DOHH2 (cell line): ENCODE results near the gene ANK2.

Experiments used
- H3F3A ChIP-seq: fragments of 200-600 bp; sonication (generic), shearing (Covaris generic); 2 replicates; pipeline ENCODE4 v1.6.0; 2016; ENCODE audit warnings: antibody characterized with exemption, mild to moderate bottlenecking; ENCODE audit not compliant: control insufficient read depth, insufficient read depth
- H3K27ac ChIP-seq: fragments of 200-600 bp; sonication (generic); 2 replicates; pipeline ENCODE4 v1.5.1; 2014; ENCODE audit warnings: low read depth, mild to moderate bottlenecking, low read length, moderate library complexity
- H3K27me3 ChIP-seq: fragments of 200-600 bp; sonication (generic); 2 replicates; pipeline ENCODE4 v1.6.1; 2014; ENCODE audit warnings: mild to moderate bottlenecking, low read length, mixed read lengths; ENCODE audit not compliant: control insufficient read depth
- H3K36me3 ChIP-seq: fragments of 200-600 bp; sonication (generic); 2 replicates; pipeline ENCODE4 v1.6.1; 2014; ENCODE audit warnings: mild to moderate bottlenecking, low read length, moderate library complexity, mixed read lengths; ENCODE audit not compliant: control insufficient read depth
- H3K4me1 ChIP-seq: fragments of 200-600 bp; sonication (generic); 2 replicates; pipeline ENCODE4 v1.6.1; 2014; ENCODE audit warnings: mild to moderate bottlenecking, low read length, mixed read lengths; ENCODE audit not compliant: control insufficient read depth
- H3K4me2 ChIP-seq: fragments of 200-600 bp; sonication (generic); 2 replicates; pipeline ENCODE4 v1.6.0; 2014; ENCODE audit warnings: mild to moderate bottlenecking, low read length, moderate library complexity
- H3K4me3 ChIP-seq: fragments of 200-600 bp; sonication (generic); 2 replicates; pipeline ENCODE4 v1.5.1; 2014; ENCODE audit warnings: mild to moderate bottlenecking, low read length, mixed read lengths
- H3K79me2 ChIP-seq: fragments of 200-600 bp; sonication (generic); 2 replicates; pipeline ENCODE4 v1.6.1; 2014; ENCODE audit warnings: mild to moderate bottlenecking, low read length, mixed read lengths; ENCODE audit not compliant: control insufficient read depth
- H3K9me2 ChIP-seq: fragments of 200-600 bp; sonication (generic); replicated peaks from 2 replicates; pipeline ENCODE4 v1.6.1; 2014; ENCODE audit warnings: mild to moderate bottlenecking, low read length, mixed read lengths; ENCODE audit not compliant: control insufficient read depth
- H3K9me3 ChIP-seq: fragments of 200-600 bp; sonication (generic); 2 replicates; pipeline ENCODE4 v1.6.1; 2014; ENCODE audit warnings: antibody characterized with exemption, low read length, mixed read lengths; ENCODE audit not compliant: control insufficient read depth, insufficient read depth
- H4K20me1 ChIP-seq: fragments of 200-600 bp; sonication (generic); 2 replicates; pipeline ENCODE4 v1.6.0; 2014; ENCODE audit warnings: low read depth, mild to moderate bottlenecking, antibody characterized with exemption, low read length, moderate library complexity; ENCODE audit not compliant: control insufficient read depth, insufficient read depth
- EZH2phosphoT487 ChIP-seq: fragments of 200-600 bp; sonication (generic); IDR thresholded peaks from 2 replicates; pipeline ENCODE4 v1.6.1; 2017; ENCODE audit warnings: borderline replicate concordance, mild to moderate bottlenecking, antibody characterized with exemption, low read length, moderate library complexity, mixed read lengths
- TF ChIP-seq, protein P1 (sequence below): fragments of 200-600 bp; sonication (generic); IDR thresholded peaks from one replicate; pipeline ENCODE4 v1.5.1; 2014; ENCODE audit warnings: antibody characterized with exemption, mild to moderate bottlenecking, low read depth, low read length; ENCODE audit not compliant: poor library complexity, severe bottlenecking

ANK2 gene

DNA sequence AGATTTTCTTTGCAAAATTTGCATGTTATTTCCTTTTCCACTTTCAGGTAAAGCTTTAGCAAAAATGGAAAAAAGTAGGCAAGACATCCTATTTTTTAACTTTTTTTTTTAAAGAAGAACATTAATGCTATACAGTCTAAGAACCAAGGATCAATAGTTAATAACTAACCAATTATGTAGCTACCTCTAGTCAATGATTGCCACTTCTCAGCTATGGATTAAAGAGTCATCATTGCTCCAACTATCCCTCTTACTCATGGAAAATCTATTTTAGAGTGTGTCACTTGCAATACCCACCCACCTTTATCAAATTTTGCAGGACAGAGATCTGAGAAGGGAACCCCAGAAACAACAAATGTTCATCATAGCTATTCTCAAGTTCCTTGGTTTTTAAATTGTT, 223.1 kb downstream of the ANK2 start:
- no peaks in the 10 kb centered on the region for H3K9me3 ChIP-seq
- no peaks in the 10 kb centered on the region for H3K9me2 ChIP-seq
- H3K79me2 ChIP-seq = no peaks in the 10 kb centered on the region
- H3F3A ChIP-seq = no peaks in the 10 kb centered on the region
- no peak overlapping the region for H3K27ac ChIP-seq
- no peak overlapping the region for H3K4me3 ChIP-seq
- H3K4me2 ChIP-seq = no peak overlapping the region
- TF ChIP-seq, protein P1, sequence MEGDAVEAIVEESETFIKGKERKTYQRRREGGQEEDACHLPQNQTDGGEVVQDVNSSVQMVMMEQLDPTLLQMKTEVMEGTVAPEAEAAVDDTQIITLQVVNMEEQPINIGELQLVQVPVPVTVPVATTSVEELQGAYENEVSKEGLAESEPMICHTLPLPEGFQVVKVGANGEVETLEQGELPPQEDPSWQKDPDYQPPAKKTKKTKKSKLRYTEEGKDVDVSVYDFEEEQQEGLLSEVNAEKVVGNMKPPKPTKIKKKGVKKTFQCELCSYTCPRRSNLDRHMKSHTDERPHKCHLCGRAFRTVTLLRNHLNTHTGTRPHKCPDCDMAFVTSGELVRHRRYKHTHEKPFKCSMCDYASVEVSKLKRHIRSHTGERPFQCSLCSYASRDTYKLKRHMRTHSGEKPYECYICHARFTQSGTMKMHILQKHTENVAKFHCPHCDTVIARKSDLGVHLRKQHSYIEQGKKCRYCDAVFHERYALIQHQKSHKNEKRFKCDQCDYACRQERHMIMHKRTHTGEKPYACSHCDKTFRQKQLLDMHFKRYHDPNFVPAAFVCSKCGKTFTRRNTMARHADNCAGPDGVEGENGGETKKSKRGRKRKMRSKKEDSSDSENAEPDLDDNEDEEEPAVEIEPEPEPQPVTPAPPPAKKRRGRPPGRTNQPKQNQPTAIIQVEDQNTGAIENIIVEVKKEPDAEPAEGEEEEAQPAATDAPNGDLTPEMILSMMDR = no peak
- no peak for TF ChIP-seq EZH2phosphoT487
- H3K36me3 ChIP-seq = no peaks in the 10 kb centered on the region
- H3K27me3 ChIP-seq = no peaks in the 10 kb centered on the region
- H4K20me1 ChIP-seq = no peaks in the 10 kb centered on the region
- no peaks in the 10 kb centered on the region for H3K4me1 ChIP-seq

DNA sequence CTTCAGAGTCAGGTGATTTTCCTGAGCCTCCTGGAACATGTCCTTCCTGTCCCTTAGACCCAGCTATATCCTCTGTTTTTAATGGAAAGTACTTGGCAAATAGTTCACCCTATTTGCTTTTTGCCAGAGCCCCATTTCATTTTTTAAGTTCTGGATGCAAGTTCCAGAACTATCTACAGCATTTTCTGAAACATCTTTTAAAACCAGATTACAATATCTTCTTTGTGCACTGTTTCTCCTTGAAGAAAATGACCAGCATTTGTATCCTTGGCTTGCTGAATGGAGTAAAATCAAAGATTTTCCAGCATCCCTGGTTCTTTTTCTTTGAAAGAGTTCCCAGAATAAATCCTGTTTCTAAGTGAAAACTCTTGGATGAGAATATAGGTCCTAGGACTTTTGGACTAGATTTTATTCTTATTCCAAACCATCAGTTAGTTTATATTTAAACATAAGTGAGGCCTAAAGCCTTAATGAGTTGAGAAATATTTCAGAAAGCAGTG, 224.3 kb downstream of the ANK2 start:
- no peaks in the 10 kb centered on the region for H4K20me1 ChIP-seq
- no peaks in the 10 kb centered on the region for H3F3A ChIP-seq
- TF ChIP-seq EZH2phosphoT487 = no peak
- TF ChIP-seq, protein P1 = no peak
- H3K9me3 ChIP-seq = no peaks in the 10 kb centered on the region
- H3K36me3 ChIP-seq = no peaks in the 10 kb centered on the region
- H3K27ac ChIP-seq = no peak overlapping the region
- no peak overlapping the region for H3K4me3 ChIP-seq
- no peaks in the 10 kb centered on the region for H3K27me3 ChIP-seq
- no peak overlapping the region for H3K4me2 ChIP-seq
- H3K79me2 ChIP-seq = no peaks in the 10 kb centered on the region
- no peaks in the 10 kb centered on the region for H3K9me2 ChIP-seq
- H3K4me1 ChIP-seq = no peaks in the 10 kb centered on the region

DNA sequence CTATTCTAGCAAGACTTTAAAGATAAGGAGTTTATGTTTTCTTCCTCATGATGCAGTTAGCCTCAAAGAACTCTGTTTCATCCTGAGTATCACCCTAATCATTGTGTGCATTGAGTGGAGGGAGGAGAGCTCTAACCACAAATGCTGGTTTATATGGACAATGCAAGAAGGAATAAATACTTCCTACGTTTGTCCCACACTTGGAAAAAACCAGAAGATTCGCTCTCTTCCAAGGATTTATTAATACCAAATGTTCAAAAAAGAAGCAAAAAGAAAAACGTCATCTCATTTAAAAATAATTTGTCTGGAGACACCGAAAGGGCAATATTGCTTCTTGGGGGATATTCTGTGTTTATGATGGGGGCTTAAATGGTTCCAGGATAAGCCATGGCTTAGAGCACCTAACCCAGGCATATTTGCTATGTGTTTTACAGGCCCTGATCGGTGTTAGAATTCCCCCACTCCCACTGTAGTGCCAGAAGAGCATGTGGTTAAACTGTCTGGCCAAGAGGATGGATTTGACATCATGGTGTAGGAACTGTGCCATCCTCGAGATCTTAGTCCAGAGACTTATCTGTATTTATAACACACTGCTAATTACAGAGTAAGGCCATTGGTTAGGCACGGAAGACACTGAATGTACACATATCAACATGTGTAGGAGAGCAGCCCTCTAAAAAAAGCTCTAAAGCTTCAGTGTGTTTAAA, 227.2 kb downstream of the ANK2 start:
- no peak overlapping the region for H3K4me2 ChIP-seq
- TF ChIP-seq, protein P1 = no peak
- TF ChIP-seq EZH2phosphoT487 = no peak
- no peaks in the 10 kb centered on the region for H3K4me1 ChIP-seq
- H3K36me3 ChIP-seq = no peaks in the 10 kb centered on the region
- H3K9me3 ChIP-seq = no peaks in the 10 kb centered on the region
- no peaks in the 10 kb centered on the region for H4K20me1 ChIP-seq
- H3K9me2 ChIP-seq = no peaks in the 10 kb centered on the region
- H3K27me3 ChIP-seq = no peaks in the 10 kb centered on the region
- no peak overlapping the region for H3K4me3 ChIP-seq
- no peaks in the 10 kb centered on the region for H3K79me2 ChIP-seq
- H3K27ac ChIP-seq = no peak overlapping the region
- H3F3A ChIP-seq = no peaks in the 10 kb centered on the region
